Thoracic aorta (tissue), 2 donors: ENCODE results near the gene MTMR4. TPM values are rescaled to one million over a fixed set of nuclear protein-coding genes. Genes with fewer than 3 reads are reported as not detected.

Experiments
- ATAC-seq: fragments of 150-250 bp; one replicate; pipeline ENCODE4 v1.8.0; 2017; ENCODE audit warnings: low read depth; ENCODE audit not compliant: insufficient number of reproducible peaks, low FRiP score
- DNase-seq: peaks from one replicate; pipeline ENCODE4 v3.0.0-alpha.2; 2020; ENCODE audit warnings: low spot score
- H3K27ac ChIP-seq, 2 donors: fragments of 200-600 bp; sonication (generic); 1 replicate in 1 of 2; 2 replicates in 1 of 2; pipeline ENCODE4 v1.5.1; 2016; ENCODE audit warnings: mild to moderate bottlenecking in 2 of 2, moderate library complexity in 2 of 2
- H3K27me3 ChIP-seq: fragments of 200-600 bp; sonication (generic); replicated peaks from 2 replicates; pipeline ENCODE4 v1.6.0; 2016; ENCODE audit warnings: mild to moderate bottlenecking; ENCODE audit not compliant: insufficient read depth
- H3K36me3 ChIP-seq: fragments of 200-600 bp; sonication (generic); one replicate; pipeline ENCODE4 v1.5.1; 2016
- H3K4me1 ChIP-seq, 2 donors: fragments of 200-600 bp; sonication (generic); 1 replicate in 1 of 2; 2 replicates in 1 of 2; pipeline versions ENCODE4 v1.5.1 to v1.6.0; 2016; ENCODE audit warnings: low read depth in 2 of 2, mild to moderate bottlenecking in 1 of 2; ENCODE audit not compliant: control insufficient read depth in 1 of 2
- H3K4me3 ChIP-seq: fragments of 200-600 bp; sonication (generic); 2 replicates; pipeline ENCODE4 v1.5.1; 2016; ENCODE audit warnings: mild to moderate bottlenecking
- H3K9me3 ChIP-seq: fragments of 200-600 bp; sonication (generic); 2 replicates; pipeline ENCODE4 v1.5.1; 2016
- total RNA-seq, 2 donors: library from RNA; depleted of rRNA; stranded (reverse); fragments of >200 nt; gene quantifications; one replicate each; pipeline versions ENCODE4 v1.1.0 to v1.2.3, GENCODE V29; 2016
- TF ChIP-seq, protein P1 (sequence below): fragments of 200-600 bp; sonication (generic); IDR thresholded peaks from one replicate; pipeline ENCODE4 v1.5.1; 2019; ENCODE audit warnings: antibody characterized with exemption

The MTMR4 gene
- total RNA-seq, 2 donors from 2014 or later = 31.7 to 55.4 TPM

DNA sequence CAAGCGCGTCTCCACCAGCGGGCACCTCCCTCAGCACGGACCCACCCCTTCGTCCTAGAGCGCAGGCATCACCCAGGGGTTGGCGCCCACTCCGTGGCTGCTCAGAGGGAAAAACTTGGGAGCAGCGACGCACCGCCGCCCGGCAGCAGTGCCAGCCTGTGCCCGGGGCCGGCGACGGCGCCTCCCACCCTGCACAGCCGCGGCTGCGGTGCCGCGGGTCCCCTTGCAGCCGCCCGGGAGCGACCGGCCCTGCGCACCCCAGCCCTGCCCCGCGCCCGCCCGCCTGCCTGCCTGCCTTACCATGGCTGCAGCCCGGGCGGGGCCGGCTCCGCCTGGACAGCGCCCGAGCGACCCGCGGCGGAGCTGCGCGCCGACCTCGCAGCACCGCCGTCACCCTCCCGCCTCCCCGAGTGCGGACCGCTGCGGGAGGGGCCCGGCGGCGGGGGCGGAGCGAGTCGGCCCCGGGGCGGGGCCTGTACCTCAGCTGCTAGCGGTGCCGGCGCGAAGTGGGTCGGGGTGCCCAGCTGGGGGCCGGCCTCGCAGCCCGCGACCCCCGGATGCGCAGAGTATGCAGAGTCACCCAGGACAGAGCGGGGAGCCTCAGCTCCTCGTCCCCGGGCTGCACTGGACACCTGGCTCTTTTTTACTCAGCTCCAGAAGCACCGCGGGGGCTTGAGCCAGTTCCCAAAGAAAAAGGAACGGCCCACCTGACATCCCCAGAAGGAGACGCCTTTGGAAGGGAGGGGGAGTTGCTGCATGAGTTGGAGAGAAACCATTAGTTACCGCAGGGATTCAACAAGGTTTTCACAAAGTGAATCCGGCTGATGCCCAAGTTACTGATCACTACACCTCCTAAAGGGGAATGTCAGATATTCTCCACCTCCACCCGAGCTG lies 17.5 kb upstream of the MTMR4 start:
- Histone ChIP-seq H3K36me3 (no peaks in the 10 kb centered on the region), H3K27me3 (no peaks in the 10 kb centered on the region), H3K9me3 (no peaks in the 10 kb centered on the region), H3K4me3 (peak overlapping the region; percentile 80), H3K4me1 (peaks cover 8 to 51% of the 10 kb centered on the region in 2 donors), H3K27ac (peak overlapping the region; percentile 58 to 75)
- DNase-seq = no peak
- TF ChIP-seq, protein P1, sequence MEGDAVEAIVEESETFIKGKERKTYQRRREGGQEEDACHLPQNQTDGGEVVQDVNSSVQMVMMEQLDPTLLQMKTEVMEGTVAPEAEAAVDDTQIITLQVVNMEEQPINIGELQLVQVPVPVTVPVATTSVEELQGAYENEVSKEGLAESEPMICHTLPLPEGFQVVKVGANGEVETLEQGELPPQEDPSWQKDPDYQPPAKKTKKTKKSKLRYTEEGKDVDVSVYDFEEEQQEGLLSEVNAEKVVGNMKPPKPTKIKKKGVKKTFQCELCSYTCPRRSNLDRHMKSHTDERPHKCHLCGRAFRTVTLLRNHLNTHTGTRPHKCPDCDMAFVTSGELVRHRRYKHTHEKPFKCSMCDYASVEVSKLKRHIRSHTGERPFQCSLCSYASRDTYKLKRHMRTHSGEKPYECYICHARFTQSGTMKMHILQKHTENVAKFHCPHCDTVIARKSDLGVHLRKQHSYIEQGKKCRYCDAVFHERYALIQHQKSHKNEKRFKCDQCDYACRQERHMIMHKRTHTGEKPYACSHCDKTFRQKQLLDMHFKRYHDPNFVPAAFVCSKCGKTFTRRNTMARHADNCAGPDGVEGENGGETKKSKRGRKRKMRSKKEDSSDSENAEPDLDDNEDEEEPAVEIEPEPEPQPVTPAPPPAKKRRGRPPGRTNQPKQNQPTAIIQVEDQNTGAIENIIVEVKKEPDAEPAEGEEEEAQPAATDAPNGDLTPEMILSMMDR = no peak
- peak; percentile 68 for ATAC-seq

DNA sequence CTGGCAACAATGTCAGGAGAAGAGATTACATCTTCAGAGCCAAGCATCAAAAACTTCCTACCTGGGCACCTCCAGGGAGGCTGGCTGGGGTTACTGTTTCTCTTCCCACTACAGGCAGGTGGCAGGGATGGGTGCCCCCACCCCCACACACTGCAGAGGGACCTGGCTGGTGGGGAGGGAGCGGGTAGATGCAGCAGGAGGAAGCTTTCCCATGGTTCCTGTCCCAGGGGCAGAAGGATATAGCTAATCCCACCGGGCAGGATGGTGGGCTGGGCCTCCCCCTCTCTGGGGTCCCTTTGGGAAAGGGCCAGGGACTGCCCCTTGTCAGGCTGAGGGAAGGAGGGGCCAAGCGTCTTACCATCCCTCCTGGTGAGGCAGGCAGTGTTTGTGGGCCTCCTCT lies 16.7 kb upstream of the MTMR4 start:
- Histone ChIP-seq H3K36me3 (no peaks in the 10 kb centered on the region), H3K27me3 (no peaks in the 10 kb centered on the region), H3K9me3 (no peaks in the 10 kb centered on the region), H3K4me1 (peaks cover 11 to 56% of the 10 kb centered on the region in 2 donors), H3K27ac (peak overlapping the region; percentile 58 to 75), H3K4me3 (peak overlapping the region; percentile 80)
- DNase-seq (no peak), ATAC-seq (no peak)
- TF ChIP-seq, protein P1 = no peak

DNA sequence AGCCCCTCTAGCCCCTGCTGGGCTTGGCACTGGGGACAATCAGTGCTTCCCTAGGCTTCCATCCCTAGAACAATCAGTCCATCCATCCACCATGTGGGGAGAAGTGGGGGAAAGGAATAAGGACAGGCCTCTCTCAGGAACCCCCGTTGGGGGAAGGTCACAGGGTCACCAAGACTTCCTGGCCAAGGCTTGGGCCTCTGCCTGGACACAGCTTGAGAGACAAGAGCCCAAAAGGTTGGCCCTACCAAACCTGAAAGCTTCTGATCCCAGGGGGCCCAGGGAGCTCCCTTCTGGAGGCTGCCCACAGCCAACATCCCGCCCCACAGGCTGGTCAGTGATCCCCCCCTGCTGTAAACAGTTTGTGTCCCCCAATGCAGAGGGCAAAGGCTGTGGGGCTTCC lies 16.2 kb upstream of the MTMR4 start:
- Histone ChIP-seq H3K4me3 (peak overlapping the region; percentile 80), H3K4me1 (peaks cover 16 to 57% of the 10 kb centered on the region in 2 donors), H3K36me3 (no peaks in the 10 kb centered on the region), H3K27ac (peak overlapping the region; percentile 58 to 75), H3K27me3 (no peaks in the 10 kb centered on the region), H3K9me3 (no peaks in the 10 kb centered on the region)
- ATAC-seq = no peak
- TF ChIP-seq, protein P1 = no peak
- no peak for DNase-seq

DNA sequence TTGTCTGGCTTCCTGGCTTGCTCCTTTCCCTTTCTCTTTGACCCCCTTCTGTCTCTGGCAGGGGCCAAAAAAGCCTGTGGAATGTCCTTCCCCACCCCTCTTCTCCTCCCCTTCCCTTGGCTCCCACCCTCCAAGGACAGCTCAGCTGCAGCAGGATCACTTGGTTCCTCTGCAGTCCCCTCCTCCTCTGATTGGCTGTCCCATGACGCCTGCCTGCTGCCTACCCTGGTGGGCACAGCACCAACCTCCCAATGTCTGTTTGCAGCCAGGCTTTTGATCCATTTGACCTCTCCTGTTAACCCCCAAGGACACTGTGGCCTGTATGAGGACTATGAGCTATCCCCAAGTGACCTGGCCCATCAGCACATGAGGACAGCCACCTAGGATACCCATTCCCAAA lies 14.8 kb upstream of the MTMR4 start:
- no peaks in the 10 kb centered on the region for H3K27me3 ChIP-seq
- DNase-seq (no peak), ATAC-seq (no peak)
- peak overlapping the region in 1 of 2 donors; percentile 86 for H3K27ac ChIP-seq
- no peaks in the 10 kb centered on the region for H3K9me3 ChIP-seq
- peaks cover 19 to 70% of the 10 kb centered on the region in 2 donors for H3K4me1 ChIP-seq
- H3K4me3 ChIP-seq = no peak overlapping the region
- H3K36me3 ChIP-seq = no peaks in the 10 kb centered on the region
- TF ChIP-seq, protein P1 = no peak

DNA sequence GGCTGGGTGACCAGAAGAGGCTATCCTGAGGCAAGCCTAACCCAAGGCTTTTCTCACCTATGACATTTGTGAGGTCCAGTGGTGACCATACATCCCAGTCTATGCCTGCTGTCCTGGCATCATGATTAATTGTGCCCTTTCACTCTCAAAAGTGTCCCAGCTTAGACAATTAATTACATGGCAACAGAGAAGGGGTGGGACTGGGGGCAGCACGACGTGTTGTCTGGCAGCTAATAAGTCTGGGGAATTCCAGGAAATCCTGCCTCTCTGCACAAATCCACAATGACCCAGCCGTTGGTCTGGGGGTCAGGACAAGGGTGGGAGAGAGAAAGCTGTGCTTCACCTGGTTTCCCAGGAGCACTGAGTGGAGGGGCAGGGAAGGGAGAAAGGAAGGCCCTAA lies 14.0 kb upstream of the MTMR4 start:
- Histone ChIP-seq H3K4me3 (no peak overlapping the region), H3K27ac (peak overlapping the region in 1 of 2 donors; percentile 86)

More for the DNA sequence above, 14.0 kb upstream of the MTMR4 start:
- Histone ChIP-seq H3K36me3 (no peaks in the 10 kb centered on the region), H3K9me3 (no peaks in the 10 kb centered on the region), H3K4me1 (peaks cover 19 to 70% of the 10 kb centered on the region in 2 donors), H3K27me3 (no peaks in the 10 kb centered on the region)
- TF ChIP-seq, protein P1 = no peak
- ATAC-seq (no peak), DNase-seq (no peak)
